Parathyroid adenoma (tissue), 2 donors: ENCODE measurements around the gene FGF4.

Experiments used
- H2AFZ ChIP-seq: fragments of 300-600 bp; sonication (generic); one replicate; pipeline ENCODE4 v1.7.0; 2017; ENCODE audit warnings: antibody characterized with exemption, mild to moderate bottlenecking
- H3K27ac ChIP-seq: fragments of 300-600 bp; sonication (generic); one replicate; pipeline ENCODE4 v1.7.0; 2017
- H3K27me3 ChIP-seq: fragments of 300-600 bp; sonication (generic); one replicate; pipeline ENCODE4 v1.7.0; 2017; ENCODE audit warnings: low read length; ENCODE audit not compliant: control insufficient read depth, insufficient read depth
- H3K36me3 ChIP-seq: fragments of 300-600 bp; sonication (generic); one replicate; pipeline ENCODE4 v1.7.0; 2017; ENCODE audit warnings: low read length; ENCODE audit not compliant: control insufficient read depth, insufficient read depth
- H3K4me1 ChIP-seq: fragments of 300-600 bp; sonication (generic); one replicate; pipeline ENCODE4 v1.7.0; 2017; ENCODE audit warnings: control low read depth
- H3K4me2 ChIP-seq: fragments of 300-600 bp; sonication (generic); one replicate; pipeline ENCODE4 v1.7.0; 2017; ENCODE audit warnings: low read length
- H3K4me3 ChIP-seq: fragments of 300-600 bp; sonication (generic); one replicate; pipeline ENCODE4 v1.7.0; 2017; ENCODE audit warnings: low read depth, low read length
- H3K79me2 ChIP-seq: fragments of 300-600 bp; sonication (generic); one replicate; pipeline ENCODE4 v1.7.0; 2017; ENCODE audit warnings: control low read depth
- H3K9ac ChIP-seq: fragments of 300-600 bp; sonication (generic); one replicate; pipeline ENCODE4 v1.7.0; 2017; ENCODE audit warnings: mild to moderate bottlenecking
- H3K9me3 ChIP-seq: fragments of 300-600 bp; sonication (generic); one replicate; pipeline ENCODE4 v1.7.0; 2017; ENCODE audit warnings: low read length; ENCODE audit not compliant: control insufficient read depth
- CTCF ChIP-seq: fragments of 300-600 bp; sonication (generic); IDR thresholded peaks from one replicate; pipeline ENCODE4 v1.7.0; 2017; ENCODE audit warnings: antibody characterized with exemption, mild to moderate bottlenecking
- donor health status: primary hyperparathyroidism.

FGF4 gene

GRCh38 chr11:69799097-69799496 lies 24.0 kb upstream of the FGF4 start:
- H3K9ac ChIP-seq, result no peak overlapping the region
- no peak overlapping the region for H3K4me3 ChIP-seq
- no peak overlapping the region for H3K27ac ChIP-seq
- TF ChIP-seq CTCF, result no peak
- no peaks in the 10 kb centered on the region for H3K79me2 ChIP-seq
- H3K27me3 ChIP-seq, result no peaks in the 10 kb centered on the region
- H2AFZ ChIP-seq, result no peak overlapping the region
- H3K36me3 ChIP-seq, result no peaks in the 10 kb centered on the region
- no peaks in the 10 kb centered on the region for H3K9me3 ChIP-seq
- H3K4me2 ChIP-seq, result no peak overlapping the region
- H3K4me1 ChIP-seq, result no peaks in the 10 kb centered on the region

GRCh38 chr11:69797737-69798528 lies 22.8 kb upstream of the FGF4 start:
- no peak for TF ChIP-seq CTCF
- Histone ChIP-seq H3K9ac (no peak overlapping the region), H3K4me1 (no peaks in the 10 kb centered on the region)

GRCh38 chr11:69797156-69797555 lies 22.0 kb upstream of the FGF4 start:
- no peak overlapping the region for H3K4me3 ChIP-seq
- H3K9me3 ChIP-seq, result no peaks in the 10 kb centered on the region
- no peak overlapping the region for H3K9ac ChIP-seq
- no peak overlapping the region for H3K27ac ChIP-seq
- no peak overlapping the region for H2AFZ ChIP-seq
- H3K36me3 ChIP-seq, result no peaks in the 10 kb centered on the region
- no peak for TF ChIP-seq CTCF
- no peak overlapping the region for H3K4me2 ChIP-seq
- no peaks in the 10 kb centered on the region for H3K4me1 ChIP-seq
- no peaks in the 10 kb centered on the region for H3K27me3 ChIP-seq
- H3K79me2 ChIP-seq, result no peaks in the 10 kb centered on the region

More at GRCh38 chr11:69797737-69798528, 22.8 kb upstream of the FGF4 start:
- no peaks in the 10 kb centered on the region for H3K9me3 ChIP-seq
- H2AFZ ChIP-seq, result no peak overlapping the region
- no peaks in the 10 kb centered on the region for H3K27me3 ChIP-seq
- H3K27ac ChIP-seq, result no peak overlapping the region
- no peak overlapping the region for H3K4me3 ChIP-seq
- H3K36me3 ChIP-seq, result no peaks in the 10 kb centered on the region
- no peak overlapping the region for H3K4me2 ChIP-seq
- H3K79me2 ChIP-seq, result no peaks in the 10 kb centered on the region

GRCh38 chr11:69796063-69796462 lies 20.9 kb upstream of the FGF4 start:
- Histone ChIP-seq H3K79me2 (no peaks in the 10 kb centered on the region), H2AFZ (no peak overlapping the region), H3K27ac (no peak overlapping the region), H3K4me3 (no peak overlapping the region), H3K4me1 (no peaks in the 10 kb centered on the region), H3K36me3 (no peaks in the 10 kb centered on the region), H3K27me3 (no peaks in the 10 kb centered on the region), H3K9me3 (no peaks in the 10 kb centered on the region), H3K4me2 (no peak overlapping the region), H3K9ac (no peak overlapping the region)
- TF ChIP-seq CTCF, result no peak
